NCI-H82 (cell line): ENCODE measurements around the gene RNF213.

ENCODE experiments used
- DNase-seq: peaks from one replicate; lab custom pipeline; 2025; lab: John Stamatoyannopoulos, UW

RNF213 gene

DNA sequence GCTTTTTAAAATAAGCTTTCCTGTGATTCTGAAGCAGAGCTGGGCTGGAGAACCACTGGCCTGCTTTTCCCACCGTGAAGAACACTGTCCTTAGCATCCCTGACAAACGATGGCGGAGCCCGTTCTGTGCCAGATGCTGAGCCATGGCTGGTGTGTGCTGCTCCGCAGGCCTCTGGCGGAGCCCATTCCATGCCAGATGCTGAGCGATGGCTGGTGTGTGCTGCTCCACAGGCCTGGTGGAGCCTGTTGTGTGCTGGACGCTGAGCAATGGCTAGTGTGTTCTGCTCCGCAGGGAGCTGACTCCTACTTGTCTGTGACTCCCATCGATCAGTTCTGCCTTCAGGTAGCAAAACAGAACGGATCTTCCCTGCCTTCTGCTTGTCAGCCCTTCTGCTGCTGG is 158.6 kb downstream of the RNF213 start:
- no peak for DNase-seq

- DNase-seq: peak; percentile 27
Measured at GRCh38 chr17:80421381-80422090, 160.9 kb downstream of the RNF213 start.

DNA sequence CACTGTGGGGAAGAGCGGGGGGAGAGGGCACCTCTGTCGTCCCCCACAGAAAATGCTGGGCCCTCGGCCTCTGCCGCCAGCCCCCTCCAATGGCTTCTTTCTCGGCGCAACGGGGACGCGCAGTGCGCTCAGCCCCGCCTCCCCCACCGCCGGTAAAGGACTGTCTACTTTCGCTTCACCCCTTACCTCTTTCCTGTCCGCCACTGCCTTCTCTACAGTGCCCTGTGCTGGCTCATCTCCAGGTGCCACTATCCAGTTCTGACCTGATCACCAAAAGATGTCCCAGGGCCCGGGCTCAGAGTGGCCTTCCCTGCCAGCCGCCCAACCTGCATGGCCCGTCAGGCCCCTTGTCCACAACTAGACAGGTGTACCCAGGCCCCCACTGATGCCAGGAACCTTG is 161.6 kb downstream of the RNF213 start:
- DNase-seq: no peak

GRCh38 chr17:80422981-80423380 is 162.3 kb downstream of the RNF213 start:
- no peak for DNase-seq

GRCh38 chr17:80423536-80424225 is 163.0 kb downstream of the RNF213 start:
- DNase-seq: no peak

DNA sequence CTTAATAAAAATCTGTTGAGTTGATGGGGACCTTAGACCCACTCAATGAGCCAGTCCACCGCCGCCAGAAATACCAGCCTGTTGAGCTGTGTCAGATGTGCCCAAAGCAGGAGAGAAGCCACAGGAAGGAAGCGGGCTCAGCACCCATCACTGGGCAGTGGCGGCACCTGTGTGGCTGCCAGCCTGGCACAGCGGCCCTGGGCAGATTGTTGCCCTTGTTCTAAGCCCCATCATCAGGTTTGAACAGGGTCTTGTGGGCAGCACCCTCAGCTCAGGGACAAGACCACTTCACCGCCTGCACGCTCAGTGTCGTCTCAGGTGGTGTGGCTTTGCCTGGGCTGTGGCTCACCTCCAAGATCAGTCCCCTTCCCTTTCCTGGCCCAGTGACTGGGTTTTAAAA is 163.6 kb downstream of the RNF213 start:
- DNase-seq: no peak

GRCh38 chr17:80424878-80425765 is 164.5 kb downstream of the RNF213 start:
- peak; percentile 36 for DNase-seq

GRCh38 chr17:80425835-80426426 is 165.3 kb downstream of the RNF213 start:
- DNase-seq: no peak

GRCh38 chr17:80426671-80427326 is 166.1 kb downstream of the RNF213 start:
- peak; percentile 92 for DNase-seq

- DNase-seq: peak; percentile 96
Measured at GRCh38 chr17:80427366-80428282, 167.0 kb downstream of the RNF213 start.

GRCh38 chr17:80428363-80428762 is 167.7 kb downstream of the RNF213 start:
- no peak for DNase-seq

- peak; percentile 33 for DNase-seq
Measured at GRCh38 chr17:80428796-80429195, 168.1 kb downstream of the RNF213 start.

DNA sequence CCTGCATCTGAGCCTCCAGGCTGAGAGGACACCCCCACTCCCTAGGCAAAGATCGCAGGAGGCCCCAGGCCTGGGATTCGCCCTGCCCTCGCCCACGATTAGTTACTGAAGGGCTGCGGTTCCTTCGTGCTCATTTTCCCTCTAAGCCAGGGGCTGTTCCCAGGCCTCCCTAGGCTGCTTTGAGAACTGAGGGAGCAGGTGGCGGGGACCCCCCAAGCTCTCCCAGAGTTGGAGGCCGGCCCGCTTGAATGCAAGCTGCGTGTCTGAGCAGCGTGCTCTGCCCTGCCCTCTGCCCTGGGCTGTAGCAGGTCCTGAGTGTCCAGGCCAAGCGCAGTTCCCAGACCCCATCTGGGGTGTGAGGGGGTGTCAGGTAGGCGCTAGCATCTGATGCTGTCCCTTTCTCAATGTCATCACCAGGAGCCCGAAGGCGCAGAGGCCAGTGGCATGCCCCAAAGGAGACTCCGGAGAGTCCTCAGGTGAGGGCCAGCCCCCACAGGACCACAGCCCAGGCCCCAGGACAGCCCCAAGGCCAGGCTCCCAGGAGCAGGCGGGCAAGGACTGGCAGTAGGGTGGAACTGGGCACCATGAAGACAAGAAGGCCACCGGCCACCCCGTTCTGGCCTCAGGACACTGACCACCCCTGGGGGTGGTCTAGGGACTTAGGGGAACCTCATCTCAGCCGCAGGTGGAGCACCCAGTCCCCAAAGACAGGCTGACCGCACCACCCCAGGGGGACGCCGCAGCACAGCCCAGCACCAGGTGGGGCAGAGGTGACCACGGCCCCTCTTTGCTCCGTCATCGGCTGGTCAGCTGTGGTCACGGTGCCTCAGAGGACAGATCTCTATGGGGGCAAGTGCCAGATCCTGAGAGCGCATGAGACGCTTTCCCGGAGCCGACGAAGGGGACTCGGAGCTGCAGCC is 169.0 kb downstream of the RNF213 start:
- DNase-seq: no peak

DNA sequence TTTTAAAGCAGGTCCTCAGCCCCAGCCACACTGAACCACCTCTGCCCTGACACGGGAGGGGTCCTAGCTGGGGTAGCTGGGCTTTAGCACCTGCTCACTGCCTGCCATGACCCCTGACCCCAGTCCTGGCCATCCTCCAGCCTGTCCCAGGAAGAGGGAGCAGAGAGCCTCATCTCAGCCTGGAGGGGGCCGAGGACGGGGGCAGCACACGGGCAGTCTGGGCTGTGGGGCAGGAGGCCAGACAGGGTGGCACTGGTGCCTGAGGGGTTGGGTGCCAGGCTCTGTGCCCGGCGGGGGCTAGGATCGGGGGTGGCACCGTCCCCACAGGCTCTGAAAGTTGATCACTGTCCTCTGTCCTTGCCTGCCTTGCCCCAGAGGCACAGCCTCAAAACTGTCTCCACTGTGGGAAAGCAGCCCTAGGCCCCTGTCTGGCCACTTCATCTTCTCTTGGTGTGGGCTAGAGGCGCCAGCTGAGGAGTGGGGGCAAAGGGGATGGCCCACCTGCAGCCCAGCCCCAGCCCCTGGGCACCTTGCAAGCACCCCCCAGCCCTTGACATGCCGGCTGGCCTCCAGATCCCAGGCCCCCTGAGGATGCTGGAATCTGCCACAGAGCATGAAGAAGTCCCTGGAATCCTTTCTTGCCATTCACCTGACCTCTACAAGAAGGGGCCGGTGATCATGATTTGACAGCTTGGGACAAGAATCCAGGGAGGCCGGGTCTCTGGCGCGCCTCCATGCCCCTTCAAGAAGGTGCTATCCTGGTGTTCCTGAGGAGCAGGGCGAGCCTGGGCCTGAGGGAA is 170.0 kb downstream of the RNF213 start:
- DNase-seq: no peak

DNA sequence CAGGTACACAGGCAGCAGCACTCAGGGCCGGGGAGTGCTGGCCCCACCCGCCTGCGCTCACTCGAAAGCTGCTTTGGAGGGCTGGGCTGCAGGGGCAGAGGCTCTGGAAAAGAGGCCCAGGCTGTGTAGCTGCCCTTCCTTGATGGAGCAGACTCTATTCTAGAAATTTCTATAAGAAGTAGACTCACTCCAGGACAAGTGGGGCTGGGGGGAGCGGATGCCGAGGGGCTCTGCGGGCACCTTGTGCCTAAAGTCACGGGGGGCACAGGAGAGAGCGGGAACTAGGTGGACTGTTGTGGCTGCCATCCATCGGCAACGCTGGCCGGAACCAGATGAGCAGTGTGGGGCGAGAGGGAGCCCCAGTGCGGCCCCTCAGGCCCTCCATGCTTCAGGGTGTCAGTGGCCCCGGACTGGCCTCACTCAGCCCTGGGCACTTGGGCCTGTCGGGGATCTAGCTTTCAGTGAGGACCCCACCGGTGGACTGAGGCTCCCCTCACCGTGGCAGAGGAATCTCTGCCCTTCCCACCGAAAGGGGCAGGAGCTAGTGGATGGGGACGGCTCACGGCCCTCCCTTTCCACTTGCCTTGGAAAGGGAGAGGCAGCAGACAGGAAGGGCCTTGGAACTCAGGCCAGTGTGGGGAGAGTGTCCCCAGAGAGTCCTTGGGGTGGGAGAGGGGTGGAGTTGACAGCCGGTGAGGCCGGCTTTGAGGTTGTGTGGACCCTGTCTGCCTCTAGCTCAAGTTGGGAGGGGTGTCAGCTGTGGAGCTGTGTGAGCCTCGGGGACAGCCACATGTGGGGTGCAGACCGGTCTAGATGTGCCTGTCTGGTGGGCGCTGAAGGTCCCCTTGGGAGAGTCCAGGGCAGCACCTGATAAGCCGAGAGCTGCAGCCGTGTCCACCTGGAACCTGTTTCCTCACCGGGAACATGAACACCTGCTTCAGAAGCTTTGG is 170.9 kb downstream of the RNF213 start:
- no peak for DNase-seq

DNA sequence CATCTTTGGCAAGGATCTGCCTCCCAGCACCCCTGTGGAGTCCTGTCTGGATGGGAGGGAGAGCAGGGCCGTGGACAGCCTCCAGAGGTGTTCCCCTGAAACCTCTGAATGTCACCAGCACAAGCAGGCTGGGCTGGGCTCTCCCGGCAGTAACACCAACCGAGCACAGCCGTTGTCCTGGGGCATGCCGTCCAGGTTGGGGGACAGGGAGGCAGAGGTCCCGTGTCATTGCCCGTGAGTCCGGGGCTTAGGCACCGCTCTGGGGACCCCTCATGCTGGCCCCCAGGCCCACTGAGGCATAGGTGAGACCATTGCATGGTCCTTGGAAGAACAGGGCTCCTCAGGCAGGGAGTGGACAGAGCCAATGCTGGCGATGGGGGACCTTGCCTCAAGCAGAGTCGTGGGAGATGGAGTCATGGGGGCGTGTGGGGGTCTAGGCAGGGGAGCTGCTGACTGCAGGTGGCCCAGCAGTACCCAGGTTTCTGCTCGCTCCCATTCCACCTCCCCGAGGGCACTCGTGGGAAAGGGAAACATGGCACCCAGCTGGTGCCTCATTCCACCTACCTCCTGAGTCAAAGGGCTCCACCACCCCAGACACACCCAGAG is 171.8 kb downstream of the RNF213 start:
- no peak for DNase-seq

- DNase-seq: no peak
Measured at GRCh38 chr17:80432961-80433550, 172.4 kb downstream of the RNF213 start.
